K562 (cell line): ENCODE data around the gene MYH7. TPM values are rescaled to one million over a fixed set of nuclear protein-coding genes. Genes with fewer than 3 reads are reported as not detected.

Source experiments
- ATF7 ChIP-seq: fragments of 450-650 bp; IDR thresholded peaks from 2 replicates; pipeline ENCODE4 v1.7.1; 2014; ENCODE audit warnings: mild to moderate bottlenecking, moderate library complexity
- CCNT2 ChIP-seq: IDR thresholded peaks from 2 replicates; pipeline ENCODE4 v1.6.1; 2011; ENCODE audit warnings: borderline replicate concordance, low read depth, mild to moderate bottlenecking, moderate library complexity, mixed read lengths, low read length; ENCODE audit not compliant: insufficient read length; ENCODE audit errors: extremely low read depth
- ETV5 ChIP-seq: sonication (generic); formaldehyde crosslinking; IDR thresholded peaks from 2 replicates; pipeline ENCODE4 v1.4.0; 2020; ENCODE audit warnings: low read depth, mild to moderate bottlenecking, missing genetic modification reagents
- GATA2 ChIP-seq: sonication (generic); formaldehyde crosslinking; IDR thresholded peaks from 2 replicates; pipeline ENCODE4 v1.4.0; 2020; ENCODE audit warnings: mild to moderate bottlenecking, missing genetic modification reagents
- JUNB ChIP-seq: fragments of 450-650 bp; formaldehyde crosslinking; conservative IDR thresholded peaks from 2 replicates; pipeline ENCODE4 v1.4.0; 2020; ENCODE audit warnings: mild to moderate bottlenecking
- NONO ChIP-seq, 2 experiments: fragments of 200-400 bp in 1 of 2; fragments of 450-650 bp in 1 of 2; formaldehyde crosslinking in 1 of 2; IDR thresholded peaks; 2 replicates each; pipeline ENCODE4 v1.6.1; 2017; ENCODE audit warnings: low read depth in 2 of 2, mild to moderate bottlenecking in 2 of 2, moderate library complexity in 2 of 2, low read length in 1 of 2
- POLR2AphosphoS2 ChIP-seq: IDR thresholded peaks from 2 replicates; pipeline ENCODE4 v1.6.1; 2012; ENCODE audit warnings: low read length, improper control_type of control experiment
- SMAD1 ChIP-seq: fragments of 150-350 bp; IDR thresholded peaks from 2 replicates; pipeline ENCODE4 v1.6.1; 2014; ENCODE audit warnings: low read length, low read depth; ENCODE audit not compliant: partially characterized antibody
- SRSF1 ChIP-seq: fragments of 200-400 bp; formaldehyde crosslinking; IDR thresholded peaks from 2 replicates; pipeline ENCODE4 v1.6.1; 2017; ENCODE audit warnings: mild to moderate bottlenecking, low read depth, low read length, moderate library complexity
- STAG1 ChIP-seq: sonication (generic); formaldehyde crosslinking; IDR thresholded peaks from 2 replicates; pipeline ENCODE4 v1.5.0; 2020; ENCODE audit warnings: missing genetic modification reagents, borderline replicate concordance
- TEAD4 ChIP-seq, 2 experiments: sonication (generic) in 1 of 2; formaldehyde crosslinking in 1 of 2; IDR thresholded peaks; 2 replicates each; pipeline versions ENCODE4 v1.6.1 to v1.8.0; 2012 to 2022; ENCODE audit warnings: borderline replicate concordance in 1 of 2, inconsistent platforms in 1 of 2, low read length in 1 of 2, mild to moderate bottlenecking in 1 of 2, missing genetic modification reagents in 1 of 2
- TSC22D4 ChIP-seq: fragments of 450-650 bp; IDR thresholded peaks from 2 replicates; pipeline ENCODE4 v1.6.1; 2016; ENCODE audit warnings: missing genetic modification characterization, missing biosample characterization, control low read depth
- ZBTB8A ChIP-seq: fragments of 450-650 bp; IDR thresholded peaks from 2 replicates; pipeline ENCODE4 v1.6.1; 2018; ENCODE audit warnings: mild to moderate bottlenecking, moderate library complexity; ENCODE audit not compliant: partially characterized antibody
- ZNF717 ChIP-seq: fragments of 250-450 bp; sonication (Bioruptor Pico); IDR thresholded peaks from 2 replicates; pipeline ENCODE4 v1.5.0; 2021
- ZNF76 ChIP-seq: fragments of 250-450 bp; sonication (Bioruptor Pico); IDR thresholded peaks from 2 replicates; pipeline ENCODE4 v1.4.0; 2020; ENCODE audit warnings: mild to moderate bottlenecking, moderate library complexity, borderline replicate concordance
- polyA plus RNA-seq, 8 experiments: library from polyadenylated mRNA; depleted of rRNA in 4 of 8; stranded (reverse) in 5 of 8; unstranded in 3 of 8; fragments of >200 nt; fragmentation: Nextera tagmentation in 2 of 8; fragmentation: Illumina TruSeq in 1 of 8; extraction: Ambion mirVana in 2 of 8; extraction: Trizol in 1 of 8; gene quantifications; 2 replicates each; pipeline versions ENCODE4 v1.2.1 to v1.2.3, GENCODE V29; 2011 to 2014; ENCODE audit warnings: inconsistent platforms in 1 of 8, missing spikeins in 1 of 8
- total RNA-seq, 7 experiments: library from RNA; depleted of rRNA in 6 of 7; stranded (reverse); fragments of >200 nt in 6 of 7; fragmentation: Illumina TruSeq in 2 of 7; extraction: Trizol in 2 of 7; gene quantifications; 2 replicates each; pipeline versions ENCODE4 v1.2.1 to v1.2.3, GENCODE V29; 2011 to 2021; ENCODE audit warnings: low replicate concordance in 1 of 7
- TF ChIP-seq, protein P1 (sequence below): fragments of 450-650 bp; IDR thresholded peaks from 2 replicates; pipeline ENCODE4 v1.6.1; 2016; ENCODE audit warnings: low read depth
- TF ChIP-seq, protein P2 (sequence below): fragments of 150-350 bp; conservative IDR thresholded peaks from 2 replicates; pipeline ENCODE4 v1.6.1; 2014; ENCODE audit warnings: low read length

The MYH7 gene
- total and polyA plus RNA-seq, 9 of the 15 experiments (the other 6 are each of a cell fraction or from before 2014, with no cell fraction given), result not detected

GRCh38 chr14:23469127-23469905 is 33.9 kb upstream of the MYH7 start, which contains the start of gene NGDN (continued):
- TF ChIP-seq, protein P1, sequence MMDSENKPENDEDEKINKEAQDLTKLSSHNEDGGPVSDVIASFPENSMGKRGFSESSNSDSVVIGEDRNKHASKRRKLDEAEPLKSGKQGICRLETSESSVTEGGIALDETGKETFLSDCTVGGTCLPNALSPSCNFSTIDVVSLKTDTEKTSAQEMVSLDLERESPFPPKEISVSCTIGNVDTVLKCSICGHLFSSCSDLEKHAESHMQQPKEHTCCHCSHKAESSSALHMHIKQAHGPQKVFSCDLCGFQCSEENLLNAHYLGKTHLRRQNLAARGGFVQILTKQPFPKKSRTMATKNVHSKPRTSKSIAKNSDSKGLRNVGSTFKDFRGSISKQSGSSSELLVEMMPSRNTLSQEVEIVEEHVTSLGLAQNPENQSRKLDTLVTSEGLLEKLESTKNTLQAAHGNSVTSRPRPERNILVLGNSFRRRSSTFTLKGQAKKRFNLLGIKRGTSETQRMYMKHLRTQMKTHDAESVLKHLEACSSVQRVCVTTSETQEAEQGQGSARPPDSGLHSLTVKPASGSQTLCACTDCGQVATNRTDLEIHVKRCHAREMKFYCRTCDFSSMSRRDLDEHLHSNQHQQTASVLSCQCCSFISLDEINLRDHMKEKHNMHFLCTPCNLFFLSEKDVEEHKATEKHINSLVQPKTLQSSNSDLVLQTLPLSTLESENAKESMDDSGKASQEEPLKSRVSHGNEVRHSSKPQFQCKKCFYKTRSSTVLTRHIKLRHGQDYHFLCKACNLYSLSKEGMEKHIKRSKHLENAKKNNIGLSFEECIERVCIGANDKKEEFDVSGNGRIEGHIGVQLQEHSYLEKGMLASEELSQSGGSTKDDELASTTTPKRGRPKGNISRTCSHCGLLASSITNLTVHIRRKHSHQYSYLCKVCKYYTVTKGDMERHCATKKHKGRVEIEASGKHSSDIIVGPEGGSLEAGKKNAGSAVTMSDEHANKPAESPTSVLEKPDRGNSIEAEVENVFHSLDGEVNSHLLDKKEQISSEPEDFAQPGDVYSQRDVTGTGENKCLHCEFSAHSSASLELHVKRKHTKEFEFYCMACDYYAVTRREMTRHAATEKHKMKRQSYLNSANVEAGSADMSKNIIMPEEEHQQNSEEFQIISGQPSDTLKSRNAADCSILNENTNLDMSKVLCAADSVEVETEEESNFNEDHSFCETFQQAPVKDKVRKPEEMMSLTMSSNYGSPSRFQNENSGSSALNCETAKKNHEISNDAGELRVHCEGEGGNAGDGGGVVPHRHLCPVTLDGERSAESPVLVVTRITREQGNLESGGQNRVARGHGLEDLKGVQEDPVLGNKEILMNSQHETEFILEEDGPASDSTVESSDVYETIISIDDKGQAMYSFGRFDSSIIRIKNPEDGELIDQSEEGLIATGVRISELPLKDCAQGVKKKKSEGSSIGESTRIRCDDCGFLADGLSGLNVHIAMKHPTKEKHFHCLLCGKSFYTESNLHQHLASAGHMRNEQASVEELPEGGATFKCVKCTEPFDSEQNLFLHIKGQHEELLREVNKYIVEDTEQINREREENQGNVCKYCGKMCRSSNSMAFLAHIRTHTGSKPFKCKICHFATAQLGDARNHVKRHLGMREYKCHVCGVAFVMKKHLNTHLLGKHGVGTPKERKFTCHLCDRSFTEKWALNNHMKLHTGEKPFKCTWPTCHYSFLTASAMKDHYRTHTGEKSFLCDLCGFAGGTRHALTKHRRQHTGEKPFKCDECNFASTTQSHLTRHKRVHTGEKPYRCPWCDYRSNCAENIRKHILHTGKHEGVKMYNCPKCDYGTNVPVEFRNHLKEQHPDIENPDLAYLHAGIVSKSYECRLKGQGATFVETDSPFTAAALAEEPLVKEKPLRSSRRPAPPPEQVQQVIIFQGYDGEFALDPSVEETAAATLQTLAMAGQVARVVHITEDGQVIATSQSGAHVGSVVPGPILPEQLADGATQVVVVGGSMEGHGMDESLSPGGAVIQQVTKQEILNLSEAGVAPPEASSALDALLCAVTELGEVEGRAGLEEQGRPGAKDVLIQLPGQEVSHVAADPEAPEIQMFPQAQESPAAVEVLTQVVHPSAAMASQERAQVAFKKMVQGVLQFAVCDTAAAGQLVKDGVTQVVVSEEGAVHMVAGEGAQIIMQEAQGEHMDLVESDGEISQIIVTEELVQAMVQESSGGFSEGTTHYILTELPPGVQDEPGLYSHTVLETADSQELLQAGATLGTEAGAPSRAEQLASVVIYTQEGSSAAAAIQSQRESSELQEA, result no peak
- TF ChIP-seq TEAD4 (IDR thresholded peaks at IDR 0.05; ENCODE audit: low read length) (no peak), TEAD4 (CRISPR knock-in tag; IDR thresholded peaks at IDR 0.05; ENCODE audit: borderline replicate concordance) (no peak), ZNF717 (CRISPR knock-in tag) (no peak), POLR2AphosphoS2 (no peak), NONO (IDR thresholded peaks at IDR 0.05; ENCODE audit: low read depth in 2 of 2, low read length in 1 of 2) (no peak), STAG1 (CRISPR knock-in tag) (no peak), SMAD1 (no peak), GATA2 (CRISPR knock-in tag) (no peak), CCNT2 (no peak), ATF7 (peak; percentile 55), TSC22D4 (tag) (no peak), ETV5 (no peak), JUNB (CRISPR knock-in tag) (no peak), ZBTB8A (no peak), ZNF76 (CRISPR knock-in tag) (no peak), SRSF1 (no peak)
- TF ChIP-seq, protein P2, sequence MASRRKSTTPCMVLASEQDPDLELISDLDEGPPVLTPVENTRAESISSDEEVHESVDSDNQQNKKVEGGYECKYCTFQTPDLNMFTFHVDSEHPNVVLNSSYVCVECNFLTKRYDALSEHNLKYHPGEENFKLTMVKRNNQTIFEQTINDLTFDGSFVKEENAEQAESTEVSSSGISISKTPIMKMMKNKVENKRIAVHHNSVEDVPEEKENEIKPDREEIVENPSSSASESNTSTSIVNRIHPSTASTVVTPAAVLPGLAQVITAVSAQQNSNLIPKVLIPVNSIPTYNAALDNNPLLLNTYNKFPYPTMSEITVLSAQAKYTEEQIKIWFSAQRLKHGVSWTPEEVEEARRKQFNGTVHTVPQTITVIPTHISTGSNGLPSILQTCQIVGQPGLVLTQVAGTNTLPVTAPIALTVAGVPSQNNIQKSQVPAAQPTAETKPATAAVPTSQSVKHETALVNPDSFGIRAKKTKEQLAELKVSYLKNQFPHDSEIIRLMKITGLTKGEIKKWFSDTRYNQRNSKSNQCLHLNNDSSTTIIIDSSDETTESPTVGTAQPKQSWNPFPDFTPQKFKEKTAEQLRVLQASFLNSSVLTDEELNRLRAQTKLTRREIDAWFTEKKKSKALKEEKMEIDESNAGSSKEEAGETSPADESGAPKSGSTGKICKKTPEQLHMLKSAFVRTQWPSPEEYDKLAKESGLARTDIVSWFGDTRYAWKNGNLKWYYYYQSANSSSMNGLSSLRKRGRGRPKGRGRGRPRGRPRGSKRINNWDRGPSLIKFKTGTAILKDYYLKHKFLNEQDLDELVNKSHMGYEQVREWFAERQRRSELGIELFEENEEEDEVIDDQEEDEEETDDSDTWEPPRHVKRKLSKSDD, result peak; percentile 97
